T-helper 9 cell (primary cell): ENCODE results near the gene RFXAP.

Source experiments
- DNase-seq: peaks from one replicate; pipeline ENCODE4 v3.0.0-alpha.2; 2020

The RFXAP gene

GRCh38 chr13:36870050-36870692 lies 51.1 kb downstream of the RFXAP start:
- DNase-seq = no peak

GRCh38 chr13:36872621-36873020 lies 53.6 kb downstream of the RFXAP start:
- no peak for DNase-seq

- no peak for DNase-seq
These were observed 56.4 kb downstream of the RFXAP start for GRCh38 chr13:36875431-36875830.

GRCh38 chr13:36875961-36876360 lies 56.9 kb downstream of the RFXAP start:
- DNase-seq = no peak
